Loucy (cell line): Measurements from ENCODE around the gene TPGS1.

Experiments
- H2AFZ ChIP-seq: fragments of 200-600 bp; sonication (generic); 2 replicates; pipeline ENCODE4 v1.6.0; 2016; ENCODE audit warnings: antibody characterized with exemption, mild to moderate bottlenecking, low read length, moderate library complexity
- H3F3A ChIP-seq: fragments of 200-600 bp; 2 replicates; pipeline ENCODE4 v1.6.0; 2016; ENCODE audit warnings: antibody characterized with exemption, low read depth, mild to moderate bottlenecking
- H3K27me3 ChIP-seq: fragments of 200-600 bp; sonication (generic); 2 replicates; pipeline ENCODE4 v1.6.1; 2014; ENCODE audit warnings: low read length, mild to moderate bottlenecking; ENCODE audit not compliant: insufficient read depth, poor library complexity, severe bottlenecking
- H3K36me3 ChIP-seq: fragments of 200-600 bp; sonication (generic); 2 replicates; pipeline ENCODE4 v1.6.1; 2016; ENCODE audit warnings: low read length; ENCODE audit not compliant: insufficient read depth
- H3K4me1 ChIP-seq: fragments of 200-600 bp; sonication (generic); 2 replicates; pipeline ENCODE4 v1.5.1; 2014; ENCODE audit warnings: low read length, mild to moderate bottlenecking; ENCODE audit not compliant: insufficient read depth, poor library complexity, severe bottlenecking
- H3K4me2 ChIP-seq: fragments of 200-600 bp; sonication (generic); 2 replicates; pipeline ENCODE4 v1.6.0; 2014; ENCODE audit warnings: antibody characterized with exemption, low read length, low read depth, mild to moderate bottlenecking; ENCODE audit not compliant: poor library complexity, severe bottlenecking
- H3K4me3 ChIP-seq: fragments of 200-600 bp; sonication (generic); 2 replicates; pipeline ENCODE4 v1.5.1; 2014; ENCODE audit warnings: low read length, mild to moderate bottlenecking, mixed read lengths; ENCODE audit not compliant: poor library complexity, severe bottlenecking
- H3K79me2 ChIP-seq: fragments of 200-600 bp; sonication (generic); 2 replicates; pipeline ENCODE4 v1.6.1; 2014; ENCODE audit warnings: low read length; ENCODE audit not compliant: insufficient read depth
- H3K9ac ChIP-seq: fragments of 200-600 bp; sonication (generic); 2 replicates; pipeline ENCODE4 v1.6.0; 2014; ENCODE audit warnings: mild to moderate bottlenecking, low read depth, low read length, moderate library complexity; ENCODE audit not compliant: poor library complexity, severe bottlenecking
- H3K9me2 ChIP-seq: fragments of 200-600 bp; sonication (generic); replicated peaks from 2 replicates; pipeline ENCODE4 v1.6.1; 2016; ENCODE audit warnings: low read depth, low read length, mixed read lengths
- H3K9me3 ChIP-seq: fragments of 200-600 bp; sonication (generic); 2 replicates; pipeline ENCODE4 v1.6.1; 2014; ENCODE audit warnings: mild to moderate bottlenecking, antibody characterized with exemption, low read length, low read depth; ENCODE audit not compliant: insufficient read depth
- H4K20me1 ChIP-seq: fragments of 200-600 bp; sonication (generic); 2 replicates; pipeline ENCODE4 v1.6.0; 2014; ENCODE audit warnings: antibody characterized with exemption, low read length, mild to moderate bottlenecking; ENCODE audit not compliant: insufficient read depth, poor library complexity, severe bottlenecking
- EZH2phosphoT487 ChIP-seq: fragments of 200-600 bp; IDR thresholded peaks from 2 replicates; pipeline ENCODE4 v1.6.1; 2018; ENCODE audit warnings: antibody characterized with exemption, mild to moderate bottlenecking, moderate library complexity, borderline replicate concordance
- TF ChIP-seq, protein P1 (sequence below): fragments of 200-600 bp; sonication (generic); conservative IDR thresholded peaks from 2 replicates; pipeline ENCODE4 v1.5.1; 2014; ENCODE audit warnings: mild to moderate bottlenecking, antibody characterized with exemption, low read length

Gene TPGS1

DNA sequence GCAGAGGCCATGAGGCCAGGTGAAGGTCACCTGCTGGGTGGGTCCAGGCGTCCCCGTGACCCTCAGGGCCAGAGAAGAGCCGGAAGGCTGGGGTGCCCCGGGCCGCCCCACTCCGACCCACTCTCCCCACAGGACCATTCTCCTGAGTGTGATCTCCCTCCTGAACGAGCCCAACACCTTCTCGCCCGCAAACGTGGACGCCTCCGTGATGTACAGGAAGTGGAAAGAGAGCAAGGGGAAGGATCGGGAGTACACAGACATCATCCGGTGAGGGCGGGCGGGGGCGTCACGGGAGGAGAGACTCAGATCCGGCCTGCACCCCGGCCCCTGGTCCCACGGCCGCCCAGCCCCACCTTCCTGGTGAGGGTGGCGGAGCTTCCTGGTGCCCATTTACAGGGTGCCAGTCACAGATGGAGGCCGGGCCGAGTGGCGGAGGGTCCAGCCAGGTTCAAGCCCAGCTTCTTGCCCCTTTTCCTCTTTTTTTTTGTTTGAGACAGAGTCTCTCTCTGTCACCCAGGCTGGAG lies 29.6 kb downstream of the TPGS1 start:
- Histone ChIP-seq H3K4me1 (peaks cover 7% of the 10 kb centered on the region), H3K4me3 (no peak overlapping the region), H3F3A (no peaks in the 10 kb centered on the region), H2AFZ (no peak overlapping the region), H3K9me3 (no peaks in the 10 kb centered on the region), H3K4me2 (no peak overlapping the region), H3K36me3 (peaks cover 25% of the 10 kb centered on the region; the same call in 1 of the 2 replicates), H3K79me2 (peaks cover 47% of the 10 kb centered on the region), H3K9ac (no peak overlapping the region), H3K9me2 (no peaks in the 10 kb centered on the region), H3K27me3 (peaks cover 7% of the 10 kb centered on the region), H4K20me1 (peaks cover 32% of the 10 kb centered on the region)
- TF ChIP-seq, protein P1, sequence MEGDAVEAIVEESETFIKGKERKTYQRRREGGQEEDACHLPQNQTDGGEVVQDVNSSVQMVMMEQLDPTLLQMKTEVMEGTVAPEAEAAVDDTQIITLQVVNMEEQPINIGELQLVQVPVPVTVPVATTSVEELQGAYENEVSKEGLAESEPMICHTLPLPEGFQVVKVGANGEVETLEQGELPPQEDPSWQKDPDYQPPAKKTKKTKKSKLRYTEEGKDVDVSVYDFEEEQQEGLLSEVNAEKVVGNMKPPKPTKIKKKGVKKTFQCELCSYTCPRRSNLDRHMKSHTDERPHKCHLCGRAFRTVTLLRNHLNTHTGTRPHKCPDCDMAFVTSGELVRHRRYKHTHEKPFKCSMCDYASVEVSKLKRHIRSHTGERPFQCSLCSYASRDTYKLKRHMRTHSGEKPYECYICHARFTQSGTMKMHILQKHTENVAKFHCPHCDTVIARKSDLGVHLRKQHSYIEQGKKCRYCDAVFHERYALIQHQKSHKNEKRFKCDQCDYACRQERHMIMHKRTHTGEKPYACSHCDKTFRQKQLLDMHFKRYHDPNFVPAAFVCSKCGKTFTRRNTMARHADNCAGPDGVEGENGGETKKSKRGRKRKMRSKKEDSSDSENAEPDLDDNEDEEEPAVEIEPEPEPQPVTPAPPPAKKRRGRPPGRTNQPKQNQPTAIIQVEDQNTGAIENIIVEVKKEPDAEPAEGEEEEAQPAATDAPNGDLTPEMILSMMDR, result no peak
- TF ChIP-seq EZH2phosphoT487, result no peak

DNA sequence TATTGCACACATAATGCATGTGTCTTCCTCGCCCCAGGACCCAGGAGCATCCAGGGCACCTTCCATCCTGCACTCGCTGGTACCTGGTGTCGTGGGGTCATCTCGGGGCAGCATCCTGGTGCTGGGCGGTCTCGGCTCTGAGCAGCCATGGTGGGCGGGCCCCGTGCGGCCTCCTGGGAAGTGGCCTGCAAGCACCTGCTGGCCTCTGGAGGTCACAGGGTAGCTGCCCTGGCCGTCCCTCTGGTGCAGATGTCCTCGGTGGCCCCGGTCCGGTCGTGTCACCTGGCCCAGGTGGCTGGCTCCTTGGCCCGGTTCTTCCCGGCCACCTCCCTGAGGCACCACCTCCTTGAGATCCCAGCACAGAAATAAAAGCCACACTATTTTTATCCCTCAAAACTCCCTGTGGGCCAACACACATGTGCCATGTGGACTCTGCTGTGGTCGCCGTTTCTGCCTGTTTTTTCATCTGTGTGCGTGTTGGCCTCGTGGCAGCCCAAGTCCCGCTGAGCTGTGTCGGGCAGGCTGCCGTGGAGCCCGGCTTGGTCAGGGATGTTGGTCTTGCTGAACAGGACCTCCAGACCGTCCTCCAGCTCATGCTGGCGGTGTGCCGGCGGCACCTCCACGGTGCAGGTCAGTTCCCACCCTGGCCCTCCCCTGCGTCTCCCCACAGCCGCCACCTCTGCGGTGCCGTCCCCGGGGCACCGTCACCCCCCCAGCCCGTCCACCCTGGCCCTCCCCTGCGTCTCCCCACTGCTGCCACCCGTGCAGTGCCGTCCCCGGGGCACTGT lies 31.5 kb downstream of the TPGS1 start:
- Histone ChIP-seq H3K27me3 (no peaks in the 10 kb centered on the region), H3K9me3 (no peaks in the 10 kb centered on the region), H4K20me1 (peaks cover 13% of the 10 kb centered on the region), H3K9me2 (no peaks in the 10 kb centered on the region), H3F3A (no peaks in the 10 kb centered on the region), H3K36me3 (peaks cover 34% of the 10 kb centered on the region; the same call in 1 of the 2 replicates), H3K4me2 (no peak overlapping the region), H3K9ac (no peak overlapping the region), H2AFZ (no peak overlapping the region), H3K79me2 (peaks cover 28% of the 10 kb centered on the region), H3K4me3 (no peak overlapping the region), H3K4me1 (peaks cover 2% of the 10 kb centered on the region)
- TF ChIP-seq, protein P1, result no peak
- TF ChIP-seq EZH2phosphoT487, result no peak

DNA sequence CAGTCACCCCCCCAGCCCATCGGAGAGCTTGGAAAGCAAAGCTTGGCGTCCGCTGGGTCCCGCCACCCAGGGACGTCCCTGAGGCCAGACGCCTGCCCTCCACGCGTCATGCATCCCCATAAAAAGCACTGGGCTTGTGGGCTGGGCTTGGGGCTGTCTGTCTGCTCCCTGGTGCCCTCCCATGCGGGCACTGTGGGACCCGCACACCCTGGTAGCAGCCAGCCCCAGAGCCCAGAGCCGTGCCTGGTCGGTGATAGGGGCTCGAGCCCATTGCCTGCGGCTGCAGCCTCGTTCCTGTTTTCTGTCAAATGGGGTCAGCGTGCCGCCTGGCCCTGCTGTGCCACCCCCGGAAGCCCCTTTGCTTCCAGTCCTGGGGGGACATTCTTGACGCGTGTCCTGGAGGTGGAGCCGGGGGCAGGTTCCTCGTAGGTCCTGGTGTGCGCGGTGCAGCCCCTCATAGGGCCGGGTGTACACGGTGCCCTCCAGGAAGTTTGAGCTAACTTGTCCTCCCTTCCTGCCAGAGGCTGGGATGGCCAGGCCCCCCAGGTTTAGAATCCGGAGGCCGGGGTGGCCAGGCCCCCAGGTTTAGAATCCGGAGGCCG lies 32.2 kb downstream of the TPGS1 start:
- Histone ChIP-seq H3K4me1 (no peaks in the 10 kb centered on the region), H2AFZ (no peak overlapping the region), H3F3A (no peaks in the 10 kb centered on the region), H3K36me3 (peaks cover 34% of the 10 kb centered on the region; the same call in 1 of the 2 replicates), H3K9ac (no peak overlapping the region), H3K4me3 (no peak overlapping the region), H3K4me2 (no peak overlapping the region), H3K27me3 (no peaks in the 10 kb centered on the region), H3K79me2 (peaks cover 22% of the 10 kb centered on the region), H3K9me2 (no peaks in the 10 kb centered on the region), H3K9me3 (no peaks in the 10 kb centered on the region), H4K20me1 (peaks cover 7% of the 10 kb centered on the region)
- TF ChIP-seq, protein P1, result no peak
- TF ChIP-seq EZH2phosphoT487, result no peak
